Measurements from ENCODE around the gene XRCC4. TPM values are rescaled to one million over a fixed set of nuclear protein-coding genes. Genes with fewer than 3 reads are reported as not detected.

XRCC4 gene
- total and polyA plus RNA-seq, 2 of the 8 experiments (the other 6 are each of a cell fraction or from before 2014, with no cell fraction given), result 3.0 to 8.3 TPM

Small RNA genes lying within 50 kb of the gene (small RNA-seq; reads per million reads assigned to genes)
- 8.1 reads per million, percentile 77 among the genes with 10 or more reads in this experiment for gene SCARNA18 (ENCODE audit: insufficient read depth)

Other genes with a start within 250 kb of the XRCC4 start
- 164 and 178 TPM in 2 replicates for gene TMEM167A, start 153 bp upstream of the XRCC4 start, total RNA-seq (2021; fragmentation: NEBNext Ultra II Directional; extraction: Animal tissue kit (Norgen Biotek cat#: 25700))
- 30.2 and 50.6 TPM in 2 replicates for gene TMEM167A, start 153 bp upstream of the XRCC4 start, polyA plus RNA-seq (2011; rRNA removed)